ENCODE measurements around the gene CCDC200.
"Not testable (repeated sequence)": the region's sequence is repeated elsewhere in the genome, so short reads cannot be mapped to it uniquely, and the experiment has no call there.

DNA sequence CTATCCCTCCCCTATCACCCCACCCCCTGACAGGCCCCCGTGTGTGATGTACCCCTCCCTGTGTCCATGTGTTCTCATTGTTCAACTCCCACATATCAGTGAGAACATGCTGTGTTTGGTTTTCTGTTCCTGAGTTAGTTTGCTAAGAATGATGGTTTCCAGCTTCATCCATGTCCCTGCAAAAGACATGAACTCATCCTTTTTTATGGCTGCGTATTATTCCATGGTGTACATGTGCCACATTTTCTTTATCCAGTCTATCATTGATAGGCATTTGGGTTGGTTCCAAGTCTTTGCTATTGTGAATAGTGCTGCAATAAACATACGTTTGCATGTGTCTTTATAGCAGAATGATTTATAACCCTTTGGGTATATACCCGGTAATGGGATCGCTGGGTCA lies 41.8 kb downstream of the CCDC200 start:
- TF ChIP-seq, protein P1, sequence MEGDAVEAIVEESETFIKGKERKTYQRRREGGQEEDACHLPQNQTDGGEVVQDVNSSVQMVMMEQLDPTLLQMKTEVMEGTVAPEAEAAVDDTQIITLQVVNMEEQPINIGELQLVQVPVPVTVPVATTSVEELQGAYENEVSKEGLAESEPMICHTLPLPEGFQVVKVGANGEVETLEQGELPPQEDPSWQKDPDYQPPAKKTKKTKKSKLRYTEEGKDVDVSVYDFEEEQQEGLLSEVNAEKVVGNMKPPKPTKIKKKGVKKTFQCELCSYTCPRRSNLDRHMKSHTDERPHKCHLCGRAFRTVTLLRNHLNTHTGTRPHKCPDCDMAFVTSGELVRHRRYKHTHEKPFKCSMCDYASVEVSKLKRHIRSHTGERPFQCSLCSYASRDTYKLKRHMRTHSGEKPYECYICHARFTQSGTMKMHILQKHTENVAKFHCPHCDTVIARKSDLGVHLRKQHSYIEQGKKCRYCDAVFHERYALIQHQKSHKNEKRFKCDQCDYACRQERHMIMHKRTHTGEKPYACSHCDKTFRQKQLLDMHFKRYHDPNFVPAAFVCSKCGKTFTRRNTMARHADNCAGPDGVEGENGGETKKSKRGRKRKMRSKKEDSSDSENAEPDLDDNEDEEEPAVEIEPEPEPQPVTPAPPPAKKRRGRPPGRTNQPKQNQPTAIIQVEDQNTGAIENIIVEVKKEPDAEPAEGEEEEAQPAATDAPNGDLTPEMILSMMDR (IDR thresholded peaks at IDR 0.05; ENCODE audit: low read depth, low read length, poor library complexity, severe bottlenecking): not testable (repeated sequence)
- not testable (repeated sequence) for TF ChIP-seq EZH2phosphoT487 (IDR thresholded peaks at IDR 0.05; ENCODE audit: borderline replicate concordance, low read length)

All from DOHH2 (cell line).